GM21515 (cell line): ENCODE measurements around the gene HELZ2.

ENCODE experiments used
- ATAC-seq: cut with Tn5 transposase; IDR thresholded peaks from one replicate; pipeline ENCODE4 v1.9.1; 2021; ENCODE audit not compliant: unreplicated experiment

HELZ2 gene

DNA sequence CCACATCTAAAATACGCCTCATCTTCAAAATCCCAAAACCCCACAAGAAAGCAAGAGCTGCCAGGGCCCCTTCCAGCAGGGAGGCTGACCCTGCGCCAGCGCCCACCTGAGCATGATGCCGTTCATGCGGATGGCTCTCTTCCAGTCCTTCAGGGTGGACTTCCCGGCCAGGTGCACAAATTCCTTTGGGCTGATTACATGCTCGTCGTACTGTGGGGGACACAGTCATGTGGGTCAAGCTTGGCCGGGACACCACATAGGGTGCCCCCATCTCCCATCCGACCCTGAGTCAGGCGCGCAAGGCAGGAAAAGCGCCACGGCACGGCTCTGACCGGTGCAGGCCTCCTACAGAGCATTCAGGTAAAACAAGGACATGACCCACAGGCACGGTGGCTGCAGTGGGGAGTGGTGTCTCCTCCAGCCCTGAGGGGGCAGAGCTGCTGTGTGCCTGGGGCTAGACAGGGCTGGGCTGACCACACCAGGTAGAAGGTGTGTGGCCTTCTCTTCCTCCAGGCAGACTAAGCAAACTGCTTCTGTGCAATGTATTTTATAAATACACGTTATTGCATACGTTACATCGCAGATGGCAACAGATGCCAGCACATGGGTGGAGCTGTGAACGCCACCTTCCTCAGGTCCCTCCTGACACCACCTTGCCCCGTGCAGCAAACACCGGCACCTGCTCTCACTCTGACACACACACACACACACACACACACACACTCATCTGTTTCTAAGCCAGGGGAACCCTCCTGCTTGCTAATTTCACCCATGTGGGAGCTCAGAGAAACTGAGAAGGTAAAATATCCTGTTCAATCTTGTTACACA is 23.8 kb upstream of the HELZ2 start:
- no peak for ATAC-seq

GRCh38 chr20:63596423-63596822 is 22.4 kb upstream of the HELZ2 start:
- no peak for ATAC-seq

- no peak for ATAC-seq
Observed at GRCh38 chr20:63595416-63596127, 21.5 kb upstream of the HELZ2 start.

- no peak for ATAC-seq
Observed at GRCh38 chr20:63594043-63594561, 20.1 kb upstream of the HELZ2 start.

- no peak for ATAC-seq
Observed at GRCh38 chr20:63592661-63593060, 18.6 kb upstream of the HELZ2 start.

- ATAC-seq, result no peak
Observed at GRCh38 chr20:63591786-63592355, 17.8 kb upstream of the HELZ2 start.

GRCh38 chr20:63591147-63591533 is 17.1 kb upstream of the HELZ2 start:
- no peak for ATAC-seq

DNA sequence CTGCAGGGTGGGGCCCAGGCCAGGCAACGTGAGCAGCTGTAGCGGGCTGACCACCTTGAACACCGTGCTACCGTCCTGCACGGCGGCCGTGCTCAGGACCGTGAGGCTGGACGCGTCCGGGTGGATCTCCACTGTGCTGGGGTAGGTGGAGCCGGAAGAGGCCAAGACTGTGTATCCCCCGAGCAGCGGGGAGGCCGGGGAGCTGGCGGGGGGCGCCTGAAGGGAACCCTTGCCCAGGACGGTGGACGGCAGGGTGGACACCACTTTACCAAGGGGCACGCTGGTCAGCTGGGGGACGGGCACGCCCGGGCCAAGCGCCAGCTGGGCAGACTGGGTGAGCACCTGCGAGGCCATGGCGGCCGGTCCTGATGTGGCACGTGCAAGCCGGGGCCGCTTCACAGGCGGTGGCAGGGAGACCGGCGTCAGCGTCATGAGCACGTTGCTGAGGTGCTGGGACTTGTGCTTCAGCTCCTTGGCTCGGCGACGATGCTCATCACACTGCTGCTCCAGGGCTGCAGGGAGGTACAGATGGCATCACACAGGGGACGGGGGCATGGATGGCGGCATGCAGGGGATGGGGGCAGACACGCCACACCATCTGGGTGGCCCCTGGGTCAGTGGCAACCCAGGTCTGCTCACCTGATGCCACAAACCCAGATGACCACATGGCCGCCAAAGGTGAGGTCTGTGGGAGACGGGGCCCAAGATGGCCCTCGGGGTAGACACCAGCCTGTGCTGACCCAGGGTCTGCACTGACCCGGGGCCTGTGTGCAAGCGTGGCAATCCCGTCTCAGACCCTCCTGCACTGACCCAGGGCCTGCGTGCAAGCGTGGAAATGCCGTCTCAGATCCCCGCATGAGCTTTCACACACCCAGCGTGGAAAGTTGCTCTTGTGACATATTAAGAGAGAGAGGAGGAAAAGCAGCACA is 16.4 kb upstream of the HELZ2 start:
- no peak for ATAC-seq

GRCh38 chr20:63589261-63590217 is 15.5 kb upstream of the HELZ2 start:
- no peak for ATAC-seq

- no peak for ATAC-seq
Observed at GRCh38 chr20:63588641-63589041, 14.6 kb upstream of the HELZ2 start.

- no peak for ATAC-seq
Observed at GRCh38 chr20:63587776-63588591, 13.9 kb upstream of the HELZ2 start.

DNA sequence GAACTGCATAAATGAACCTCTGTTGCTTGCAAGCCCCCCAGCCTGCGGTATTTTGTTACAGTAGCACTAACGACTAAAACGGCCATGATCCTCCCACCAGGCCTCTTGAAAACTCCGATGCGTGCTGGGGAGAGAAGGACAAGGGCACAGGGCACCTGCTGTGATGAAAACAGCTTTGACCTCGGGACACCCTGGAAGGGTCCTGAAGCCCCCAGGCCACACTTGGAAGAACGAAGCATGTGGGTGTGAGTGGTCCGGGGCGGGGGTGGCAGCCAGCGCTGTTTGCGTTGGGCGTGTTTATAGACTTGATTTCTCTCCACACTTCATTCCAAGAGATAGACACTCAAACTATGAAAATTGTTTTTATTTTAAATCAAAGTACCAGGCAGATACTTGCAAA is 13.2 kb upstream of the HELZ2 start:
- no peak for ATAC-seq

GRCh38 chr20:63586797-63587196 is 12.8 kb upstream of the HELZ2 start:
- ATAC-seq, result no peak

DNA sequence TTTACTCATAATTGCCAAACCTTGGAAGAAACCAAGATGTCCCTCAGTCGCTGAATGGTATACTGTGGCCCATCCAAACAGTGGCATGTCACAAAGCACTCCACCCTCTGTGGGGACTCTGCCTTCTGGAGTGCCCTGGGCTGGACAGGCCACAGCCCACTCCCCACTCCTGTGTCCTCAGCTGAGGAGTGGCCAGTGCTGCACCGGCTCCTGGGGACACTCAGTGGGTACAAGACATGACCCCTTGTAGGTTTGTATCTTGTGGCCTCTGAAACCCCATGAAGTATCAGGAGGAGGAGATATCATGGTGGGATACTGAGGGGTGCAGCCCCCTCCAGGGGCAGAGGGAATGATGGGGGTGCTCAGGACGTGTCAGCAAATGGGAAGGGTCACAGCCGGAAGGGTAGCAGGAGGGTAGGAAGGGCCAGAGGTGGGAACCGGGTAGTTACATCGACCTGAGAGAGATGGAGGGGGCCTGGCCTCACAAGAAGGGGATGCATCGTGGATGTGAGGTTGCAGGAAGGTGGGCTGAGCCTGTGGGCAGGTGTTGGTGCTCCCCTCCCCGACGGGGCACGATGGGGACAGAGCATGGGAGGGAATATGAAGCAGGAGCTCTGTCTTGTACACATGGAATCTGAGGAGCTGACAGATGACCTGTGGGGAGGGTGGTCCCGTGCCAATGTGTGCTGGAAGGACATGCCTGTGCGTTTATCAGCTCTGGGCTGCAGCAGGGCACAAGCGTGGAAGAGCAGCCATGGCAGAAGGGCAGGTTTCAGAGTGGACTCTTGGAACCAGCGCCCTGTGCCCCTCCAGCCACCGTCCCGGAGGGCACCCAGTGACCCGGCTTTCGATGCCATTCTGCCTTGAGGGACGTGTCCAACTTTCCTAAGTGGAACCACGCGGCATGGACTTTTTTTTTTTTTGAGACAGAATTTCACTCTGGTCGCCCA is 11.9 kb upstream of the HELZ2 start:
- no peak for ATAC-seq

DNA sequence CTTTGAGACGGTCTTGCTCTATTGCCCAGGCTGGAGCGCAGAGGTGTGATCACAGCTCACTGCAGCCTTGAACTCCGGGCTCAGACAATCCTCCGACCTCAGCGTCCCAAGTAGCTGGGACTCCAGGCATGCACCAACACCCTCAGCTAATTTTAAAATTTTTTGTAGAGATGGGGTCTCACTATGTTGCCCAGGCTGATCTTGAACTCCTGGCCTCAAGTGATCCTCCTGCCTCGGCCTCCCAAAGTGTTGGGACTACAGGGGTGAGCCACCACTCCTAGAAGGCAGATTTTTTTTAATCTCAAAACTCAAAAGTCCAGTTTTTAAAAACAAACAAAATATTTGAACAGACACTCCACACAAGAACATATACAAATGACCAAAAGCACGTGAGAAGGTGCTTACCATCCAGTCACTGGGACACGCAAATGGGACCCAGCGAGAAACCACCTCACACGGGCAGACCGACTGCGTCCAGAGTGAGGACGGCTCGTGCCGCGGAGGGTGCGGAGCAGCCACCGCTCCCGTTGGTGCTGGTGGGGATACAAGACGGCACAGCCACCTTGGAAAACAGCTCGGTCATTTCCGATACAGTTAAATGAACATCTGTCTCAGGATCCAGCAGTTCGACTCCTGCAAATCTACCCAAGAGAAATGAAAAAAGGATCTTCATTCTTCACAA is 8.5 kb upstream of the HELZ2 start:
- no peak for ATAC-seq

- ATAC-seq, result no peak
Observed at GRCh38 chr20:63580796-63581461, 6.9 kb upstream of the HELZ2 start.
